ENCODE results near the gene ADCY1. TPM values are rescaled to one million over a fixed set of nuclear protein-coding genes. Genes with fewer than 3 reads are reported as not detected.

Gene ADCY1
- total RNA-seq, 2 experiments from 2014 or later, result 0.02 to 0.07 TPM

GRCh38 chr7:45566961-45567360 is 7.2 kb upstream of the ADCY1 start:
- Mint-ChIP-seq H3K4me1 (ENCODE audit: low read depth) (no peaks in the 10 kb centered on the region), H3K27ac (no peak overlapping the region), H3K36me3 (ENCODE audit: low read depth) (no peaks in the 10 kb centered on the region), H3K4me3 (no peak overlapping the region), H3K9me3 (no peaks in the 10 kb centered on the region), H3K27me3 (peaks cover 3% of the 10 kb centered on the region)
- ATAC-seq, result no peak
- CTCF ChIA-PET, result no interaction called here
- intact Hi-C loops (cut with micrococcal nuclease), result no loop called here
- POLR2A ChIA-PET, result no interaction called here
- DNase-seq, result no peak
- TF ChIP-seq, protein P1, sequence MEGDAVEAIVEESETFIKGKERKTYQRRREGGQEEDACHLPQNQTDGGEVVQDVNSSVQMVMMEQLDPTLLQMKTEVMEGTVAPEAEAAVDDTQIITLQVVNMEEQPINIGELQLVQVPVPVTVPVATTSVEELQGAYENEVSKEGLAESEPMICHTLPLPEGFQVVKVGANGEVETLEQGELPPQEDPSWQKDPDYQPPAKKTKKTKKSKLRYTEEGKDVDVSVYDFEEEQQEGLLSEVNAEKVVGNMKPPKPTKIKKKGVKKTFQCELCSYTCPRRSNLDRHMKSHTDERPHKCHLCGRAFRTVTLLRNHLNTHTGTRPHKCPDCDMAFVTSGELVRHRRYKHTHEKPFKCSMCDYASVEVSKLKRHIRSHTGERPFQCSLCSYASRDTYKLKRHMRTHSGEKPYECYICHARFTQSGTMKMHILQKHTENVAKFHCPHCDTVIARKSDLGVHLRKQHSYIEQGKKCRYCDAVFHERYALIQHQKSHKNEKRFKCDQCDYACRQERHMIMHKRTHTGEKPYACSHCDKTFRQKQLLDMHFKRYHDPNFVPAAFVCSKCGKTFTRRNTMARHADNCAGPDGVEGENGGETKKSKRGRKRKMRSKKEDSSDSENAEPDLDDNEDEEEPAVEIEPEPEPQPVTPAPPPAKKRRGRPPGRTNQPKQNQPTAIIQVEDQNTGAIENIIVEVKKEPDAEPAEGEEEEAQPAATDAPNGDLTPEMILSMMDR (IDR thresholded peaks at IDR 0.05), result no peak

DNA sequence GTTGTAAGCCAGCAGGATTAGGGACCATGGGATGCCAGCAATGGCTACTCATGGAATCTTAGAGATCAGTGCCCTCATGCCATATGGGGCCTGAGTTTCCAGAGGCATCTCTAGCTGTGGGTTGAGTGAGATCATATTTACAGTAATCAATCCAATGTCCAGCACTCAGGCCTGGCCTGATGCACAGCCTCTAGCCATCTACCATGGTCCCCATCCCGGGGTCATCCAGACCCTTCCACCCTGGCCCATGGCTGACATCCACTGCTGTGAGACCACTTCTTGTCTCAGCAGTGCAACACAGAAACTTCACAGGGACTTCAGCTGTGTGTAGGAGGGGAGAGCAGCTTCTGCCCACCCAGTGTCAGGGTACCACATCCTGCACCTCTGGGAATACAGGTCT is 6.5 kb upstream of the ADCY1 start:
- H3K27me3 Mint-ChIP-seq, result peaks cover 7% of the 10 kb centered on the region
- ChIA-PET CTCF (no interaction called here), POLR2A (no interaction called here)
- H3K4me1 Mint-ChIP-seq (ENCODE audit: low read depth), result no peaks in the 10 kb centered on the region
- no peaks in the 10 kb centered on the region for H3K36me3 Mint-ChIP-seq (ENCODE audit: low read depth)
- DNase-seq, result no peak
- H3K27ac Mint-ChIP-seq, result no peak overlapping the region
- ATAC-seq, result no peak
- no peak overlapping the region for H3K4me3 Mint-ChIP-seq
- H3K9me3 Mint-ChIP-seq, result no peaks in the 10 kb centered on the region
- intact Hi-C loops (cut with micrococcal nuclease), result no loop called here
- TF ChIP-seq, protein P1 (IDR thresholded peaks at IDR 0.05), result no peak

DNA sequence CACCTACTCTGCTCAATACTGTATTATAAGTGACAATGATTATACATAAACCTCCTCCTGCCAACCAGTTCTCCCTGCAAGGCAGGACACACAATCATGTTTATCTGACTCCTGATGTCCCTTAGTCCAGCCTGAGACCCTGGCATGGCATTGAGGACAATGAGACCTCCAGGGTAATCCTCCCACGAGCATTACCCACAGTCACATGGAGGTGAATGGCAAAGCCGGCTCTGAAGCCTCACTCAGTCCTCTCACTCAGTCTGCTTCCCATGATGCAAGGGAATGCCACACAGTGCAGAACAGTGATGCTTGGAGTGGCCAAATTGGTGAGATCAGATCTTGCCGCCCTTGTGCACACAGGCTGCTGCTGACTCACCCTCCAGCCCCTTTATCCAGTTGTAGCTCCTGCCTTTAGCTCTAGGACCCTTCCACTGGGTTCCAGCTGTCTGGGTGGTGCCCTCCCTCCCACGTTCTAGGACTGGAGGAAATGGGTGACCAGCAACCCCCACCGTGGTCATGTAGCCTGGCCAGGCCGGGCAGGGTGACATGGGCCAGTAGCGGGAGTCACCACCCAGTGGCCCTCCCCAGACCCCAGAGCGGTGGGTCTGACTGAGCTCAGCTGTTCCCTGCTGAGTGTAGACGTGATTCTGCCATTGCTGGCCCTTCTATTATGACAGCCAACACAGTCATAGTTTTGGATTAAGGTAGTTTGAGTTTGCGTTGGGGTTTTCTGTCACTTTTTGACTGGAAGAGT is 5.5 kb upstream of the ADCY1 start:
- no peaks in the 10 kb centered on the region for H3K9me3 Mint-ChIP-seq
- no peak overlapping the region for H3K27ac Mint-ChIP-seq
- no peak for ATAC-seq
- DNase-seq, result no peak
- ChIA-PET CTCF (no interaction called here), POLR2A (no interaction called here)
- TF ChIP-seq, protein P1 (IDR thresholded peaks at IDR 0.05), result no peak
- no peaks in the 10 kb centered on the region for H3K4me1 Mint-ChIP-seq (ENCODE audit: low read depth)
- intact Hi-C loops (cut with micrococcal nuclease), result no loop called here
- peaks cover 17% of the 10 kb centered on the region for H3K27me3 Mint-ChIP-seq
- H3K4me3 Mint-ChIP-seq, result no peak overlapping the region
- H3K36me3 Mint-ChIP-seq (ENCODE audit: low read depth), result no peaks in the 10 kb centered on the region

- TF ChIP-seq, protein P1 (IDR thresholded peaks at IDR 0.05), result no peak
- ChIA-PET CTCF (no interaction called here), POLR2A (no interaction called here)
- no peaks in the 10 kb centered on the region for H3K36me3 Mint-ChIP-seq (ENCODE audit: low read depth)
- H3K9me3 Mint-ChIP-seq, result no peaks in the 10 kb centered on the region
- no peak overlapping the region for H3K27ac Mint-ChIP-seq
- DNase-seq (no peak), ATAC-seq (no peak)
- H3K27me3 Mint-ChIP-seq, result peaks cover 19% of the 10 kb centered on the region
- H3K4me3 Mint-ChIP-seq, result no peak overlapping the region
- H3K4me1 Mint-ChIP-seq (ENCODE audit: low read depth), result no peaks in the 10 kb centered on the region
- intact Hi-C loops (cut with micrococcal nuclease), result no loop called here
These were observed 4.9 kb upstream of the ADCY1 start for GRCh38 chr7:45569290-45569685.

- TF ChIP-seq, protein P1 (IDR thresholded peaks at IDR 0.05), result no peak
- no peak for ATAC-seq
- CTCF ChIA-PET, result no interaction called here
- H3K27ac Mint-ChIP-seq, result no peak overlapping the region
- no peaks in the 10 kb centered on the region for H3K9me3 Mint-ChIP-seq
- POLR2A ChIA-PET, result no interaction called here
- no peak overlapping the region for H3K4me3 Mint-ChIP-seq
- H3K36me3 Mint-ChIP-seq (ENCODE audit: low read depth), result no peaks in the 10 kb centered on the region
- no peaks in the 10 kb centered on the region for H3K4me1 Mint-ChIP-seq (ENCODE audit: low read depth)
- peaks cover 24% of the 10 kb centered on the region for H3K27me3 Mint-ChIP-seq
- DNase-seq, result no peak
- intact Hi-C loops (cut with micrococcal nuclease), result no loop called here
These were observed 3.4 kb upstream of the ADCY1 start for GRCh38 chr7:45570797-45571196.
